A549 (cell line): ENCODE data around the gene NAT10.

Experiments used
- EHMT2 ChIP-seq: fragments of 200-600 bp; sonication (generic); IDR thresholded peaks from 2 replicates; pipeline ENCODE4 v1.6.1; 2016; ENCODE audit warnings: antibody characterized with exemption, low read depth, mild to moderate bottlenecking, moderate library complexity
- JUN ChIP-seq, 2 experiments: fragments of >200 bp; sonication (Bioruptor Twin); formaldehyde crosslinking; IDR thresholded peaks; 2 replicates in 1 of 2; 3 replicates in 1 of 2; pipeline ENCODE4 v1.6.1; 2016 to 2017
- JUNB ChIP-seq: fragments of >200 bp; sonication (Bioruptor Twin); formaldehyde crosslinking; IDR thresholded peaks from 2 replicates; pipeline ENCODE4 v1.6.1; 2016
- RAD21 ChIP-seq, 2 experiments: fragments of >200 bp in 1 of 2; sonication (Bioruptor Twin) in 1 of 2; formaldehyde crosslinking in 1 of 2; IDR thresholded peaks in 1 of 2; conservative IDR thresholded peaks in 1 of 2; 2 replicates in 1 of 2; 3 replicates in 1 of 2; pipeline ENCODE4 v1.6.1; 2012 to 2018; ENCODE audit warnings: inconsistent platforms in 1 of 2
- TF ChIP-seq, protein P1 (sequence below): fragments of >200 bp; sonication (Bioruptor Twin); formaldehyde crosslinking; IDR thresholded peaks from 3 replicates; pipeline ENCODE4 v1.5.1; 2016
- TF ChIP-seq, protein P2 (sequence below): IDR thresholded peaks from 2 replicates; pipeline ENCODE4 v1.6.1; 2012

GRCh38 chr11:34148504-34149165 is 43.2 kb downstream of the NAT10 start:
- TF ChIP-seq, protein P1, sequence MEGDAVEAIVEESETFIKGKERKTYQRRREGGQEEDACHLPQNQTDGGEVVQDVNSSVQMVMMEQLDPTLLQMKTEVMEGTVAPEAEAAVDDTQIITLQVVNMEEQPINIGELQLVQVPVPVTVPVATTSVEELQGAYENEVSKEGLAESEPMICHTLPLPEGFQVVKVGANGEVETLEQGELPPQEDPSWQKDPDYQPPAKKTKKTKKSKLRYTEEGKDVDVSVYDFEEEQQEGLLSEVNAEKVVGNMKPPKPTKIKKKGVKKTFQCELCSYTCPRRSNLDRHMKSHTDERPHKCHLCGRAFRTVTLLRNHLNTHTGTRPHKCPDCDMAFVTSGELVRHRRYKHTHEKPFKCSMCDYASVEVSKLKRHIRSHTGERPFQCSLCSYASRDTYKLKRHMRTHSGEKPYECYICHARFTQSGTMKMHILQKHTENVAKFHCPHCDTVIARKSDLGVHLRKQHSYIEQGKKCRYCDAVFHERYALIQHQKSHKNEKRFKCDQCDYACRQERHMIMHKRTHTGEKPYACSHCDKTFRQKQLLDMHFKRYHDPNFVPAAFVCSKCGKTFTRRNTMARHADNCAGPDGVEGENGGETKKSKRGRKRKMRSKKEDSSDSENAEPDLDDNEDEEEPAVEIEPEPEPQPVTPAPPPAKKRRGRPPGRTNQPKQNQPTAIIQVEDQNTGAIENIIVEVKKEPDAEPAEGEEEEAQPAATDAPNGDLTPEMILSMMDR = no peak
- TF ChIP-seq RAD21 (conservative IDR thresholded peaks at IDR 0.05 in 1 of 2, IDR thresholded peaks at IDR 0.05 in 1 of 2) = no peak
- TF ChIP-seq JUN (IDR thresholded peaks at IDR 0.05) = no peak
- TF ChIP-seq, protein P2, sequence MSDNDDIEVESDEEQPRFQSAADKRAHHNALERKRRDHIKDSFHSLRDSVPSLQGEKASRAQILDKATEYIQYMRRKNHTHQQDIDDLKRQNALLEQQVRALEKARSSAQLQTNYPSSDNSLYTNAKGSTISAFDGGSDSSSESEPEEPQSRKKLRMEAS = no peak
- no peak for TF ChIP-seq EHMT2
- no peak for TF ChIP-seq JUNB
